Measurements from ENCODE around the gene MYNN.

MYNN gene

DNA sequence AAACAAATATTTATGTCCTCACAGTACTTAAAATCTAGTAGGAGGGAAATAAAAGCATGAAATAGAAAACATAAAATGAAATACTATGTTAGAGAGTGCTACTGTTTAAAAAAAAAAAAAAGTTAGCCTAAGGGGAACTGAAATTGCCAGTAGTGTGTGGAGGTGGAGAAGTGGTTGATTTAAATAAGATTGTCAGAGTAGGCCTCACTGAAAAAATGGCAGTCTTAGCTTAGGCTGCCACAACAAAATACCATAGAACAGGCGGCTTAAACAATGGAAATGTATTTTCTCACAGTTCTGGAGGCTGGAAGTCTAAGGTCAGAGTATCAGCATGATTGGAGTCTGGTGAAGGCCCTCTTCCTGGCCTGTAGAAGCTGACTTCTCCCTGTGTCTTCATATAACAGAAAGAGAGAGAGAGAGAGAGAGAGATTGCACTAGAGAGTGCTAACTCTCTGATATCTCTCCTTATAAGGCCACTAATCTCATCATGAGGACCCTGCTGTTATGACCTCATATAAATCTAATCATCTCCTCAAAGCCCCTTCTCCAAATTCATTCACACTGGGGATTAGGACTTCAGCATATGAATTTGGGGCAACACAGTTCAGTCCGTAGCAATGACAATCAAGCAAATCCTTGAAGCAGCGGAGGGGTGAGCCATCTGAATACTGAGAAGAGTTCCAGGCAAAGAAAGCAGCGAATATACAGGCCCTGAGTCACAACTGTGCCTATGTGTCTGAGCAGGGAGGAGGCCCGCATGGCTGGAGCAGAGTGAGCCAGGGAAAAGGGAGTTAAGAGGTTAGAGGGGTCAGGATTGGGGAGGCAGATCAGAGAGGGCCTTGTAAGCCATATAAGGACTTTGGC lies 63.1 kb downstream of the MYNN start:
- no peak for DNase-seq

DNA sequence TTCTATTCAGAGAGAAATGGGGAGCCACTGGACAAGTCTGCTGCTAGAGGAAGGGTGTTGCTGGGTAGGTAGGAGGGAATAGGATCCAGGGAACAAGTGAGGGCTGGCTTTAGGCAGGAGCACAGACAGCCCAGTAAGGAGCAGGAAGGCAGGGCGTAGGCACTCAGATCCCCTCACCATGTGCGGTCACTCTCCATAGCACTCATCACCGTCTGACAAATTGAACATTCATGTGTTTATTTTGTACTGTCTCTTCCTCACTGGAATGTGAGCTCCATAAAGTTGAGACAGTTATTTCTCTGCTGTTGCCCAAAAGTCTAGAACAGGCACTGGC lies 63.7 kb downstream of the MYNN start:
- no peak for DNase-seq

DNA sequence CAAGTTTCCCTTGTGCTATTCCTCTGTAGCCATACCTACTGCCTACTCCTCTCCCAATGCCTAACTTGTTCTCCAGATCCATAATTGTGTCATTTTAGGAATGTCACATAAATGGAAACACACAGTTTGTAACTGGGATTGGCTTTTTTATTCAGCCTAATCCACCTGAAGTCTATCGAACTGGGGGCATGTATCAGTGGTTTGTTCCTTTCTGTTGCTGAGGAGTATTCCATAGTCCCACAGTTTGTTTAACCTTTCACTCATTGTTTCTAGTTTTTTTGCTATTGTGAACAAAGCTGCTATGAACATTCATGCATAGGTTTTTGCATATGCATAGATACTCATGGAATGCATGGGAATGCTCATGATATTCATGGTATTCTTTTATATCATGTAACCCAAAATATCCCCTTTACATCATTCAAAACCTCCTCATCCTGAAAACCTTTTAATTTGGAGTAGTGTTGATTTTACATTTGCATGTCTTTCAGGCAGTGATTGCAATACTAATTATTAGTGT lies 65.4 kb downstream of the MYNN start:
- DNase-seq, result no peak

Measured in femur (tissue), 1 donor.